Aorta (tissue), 5 donors: ENCODE measurements around the gene GPR135. TPM values are rescaled to one million over a fixed set of nuclear protein-coding genes. Genes with fewer than 3 reads are reported as not detected.

Source experiments
- ATAC-seq: fragments of 200-7000 bp; cut with Tn5 transposase; one replicate; pipeline ENCODE4 v1.9.1; 2022; ENCODE audit warnings: moderate library complexity; ENCODE audit not compliant: low FRiP score
- DNase-seq, 2 donors: peaks; one replicate each; pipeline ENCODE4 v3.0.0-alpha.2; 2020
- H3K27ac ChIP-seq, 2 donors: one replicate each; pipeline ENCODE4 v1.5.1; 2013; ENCODE audit warnings: low read length in 2 of 2, mild to moderate bottlenecking in 2 of 2, moderate library complexity in 2 of 2, control low read depth in 1 of 2, inconsistent platforms in 1 of 2, low read depth in 1 of 2
- H3K27me3 ChIP-seq, 2 donors: one replicate each; pipeline ENCODE4 v1.6.1; 2013; ENCODE audit warnings: control low read depth in 1 of 2, low read length in 1 of 2, mild to moderate bottlenecking in 1 of 2, moderate library complexity in 1 of 2; ENCODE audit not compliant: insufficient read depth in 2 of 2, control insufficient read depth in 1 of 2
- H3K36me3 ChIP-seq, 2 donors: one replicate each; pipeline ENCODE4 v1.6.1; 2013; ENCODE audit warnings: control low read depth in 1 of 2, low read length in 1 of 2, mild to moderate bottlenecking in 1 of 2; ENCODE audit not compliant: insufficient read depth in 2 of 2, control insufficient read depth in 1 of 2
- H3K4me1 ChIP-seq, 2 donors: one replicate each; pipeline ENCODE4 v1.6.1; 2013; ENCODE audit warnings: low read length in 2 of 2, control low read depth in 1 of 2, mild to moderate bottlenecking in 1 of 2, moderate library complexity in 1 of 2; ENCODE audit not compliant: insufficient read depth in 2 of 2, control insufficient read depth in 1 of 2
- H3K4me3 ChIP-seq, 2 donors: one replicate each; pipeline ENCODE4 v1.5.1; 2013; ENCODE audit warnings: low read length in 2 of 2, control low read depth in 1 of 2, mild to moderate bottlenecking in 1 of 2
- H3K9me3 ChIP-seq: one replicate; pipeline ENCODE4 v1.6.1; 2013; ENCODE audit warnings: mild to moderate bottlenecking, low read length; ENCODE audit not compliant: control insufficient read depth
- WGBS, 2 donors: extraction: QIAGEN DNeasy Blood & Tissue Kit; methylation state at CpG; one replicate each; pipeline ENCODE4 v1.1.7; 2013; 5-methylcytosine and 5-hydroxymethylcytosine counted together
- intact Hi-C, 2 donors: fragments of 100-400 bp; cut with DNase I; formaldehyde crosslinking; loops; one replicate each; pipeline versions ENCODE4 v1.14.2 to v1.15.0; 2022
- polyA plus RNA-seq, 2 donors: library from polyadenylated mRNA; stranded (reverse); fragments of 200-250 nt; gene quantifications; one replicate each; pipeline ENCODE4 v1.2.3, GENCODE V29; 2013
- total RNA-seq, 2 donors: library from RNA; stranded (reverse); fragmentation: NEBNext Ultra II Directional; extraction: Animal tissue kit (Norgen Biotek cat#: 25700); gene quantifications; one replicate each; pipeline ENCODE4 v1.2.1, GENCODE V29; 2021
- donor health status: healthy with polysubstance abuse.
- donor health status: Bipolar disorder and iron deficiency.
- donor health status: DM: no; HTN: no; CAD: no.
- donor health status: DM: no; HTN: no; CAD: no.
- donor health status: DM: yes; HTN: yes; CAD: no.

Gene GPR135
- total and polyA plus RNA-seq, 4 donors = 0.50 to 9.0 (median 5.6) TPM

DNA sequence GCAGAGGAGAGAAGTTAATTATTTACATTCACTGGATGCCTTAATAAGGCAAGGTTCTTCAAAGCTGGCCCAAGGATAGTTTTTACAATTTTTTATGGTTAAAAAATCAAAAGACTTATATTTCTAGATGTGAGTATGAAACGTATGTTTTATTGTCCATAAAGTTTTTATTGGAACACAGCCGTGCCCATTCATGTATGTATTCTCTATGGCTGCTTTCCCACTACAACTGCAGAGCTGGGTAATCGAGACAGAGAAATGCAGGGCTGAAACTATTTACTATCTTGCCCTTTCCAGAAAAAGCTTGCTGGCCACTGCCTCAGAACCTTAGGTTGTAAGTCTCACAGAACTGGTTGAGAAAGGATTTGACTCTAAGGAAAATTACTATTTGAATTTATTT lies 35.6 kb upstream of the GPR135 start:
- Histone ChIP-seq H3K36me3 (peaks cover 4 to 6% of the 10 kb centered on the region in 2 donors), H3K9me3 (no peaks in the 10 kb centered on the region), H3K27me3 (no peaks in the 10 kb centered on the region), H3K4me1 (no peaks in the 10 kb centered on the region), H3K4me3 (no peak overlapping the region), H3K27ac (no peak overlapping the region)
- intact Hi-C loops = loop anchor here (10.0 kb wide), 2 partner anchors 74 to 194 kb away; partner anchors contain the start of gene CCDC175 (in 1 of the 2)
- WGBS, 2 donors = 24 to 30% methylated on average over 3 of the region's 3 CpGs
- DNase-seq (no peak), ATAC-seq (no peak)

DNA sequence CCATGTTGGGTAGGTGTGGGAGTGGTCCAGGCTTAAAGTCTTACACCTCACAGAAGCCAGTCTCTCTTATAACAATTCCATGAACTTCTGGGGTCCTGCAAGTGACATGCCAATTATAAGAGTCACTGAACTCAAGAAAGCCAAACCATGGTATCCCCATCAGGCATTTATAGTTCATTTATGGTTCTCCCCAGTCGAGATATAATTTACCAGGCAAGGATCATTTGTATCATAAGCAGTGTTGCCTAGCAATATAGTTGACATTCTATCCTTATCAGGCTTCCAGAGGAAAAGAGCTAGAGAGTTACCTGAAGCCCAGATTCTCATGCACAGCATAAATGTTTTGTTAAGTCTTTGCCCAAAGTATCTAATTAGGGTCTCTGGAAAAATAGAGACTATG lies 27.2 kb upstream of the GPR135 start:
- H3K27me3 ChIP-seq = no peaks in the 10 kb centered on the region
- no peak overlapping the region for H3K27ac ChIP-seq
- ATAC-seq (no peak), DNase-seq (no peak)
- no peaks in the 10 kb centered on the region for H3K9me3 ChIP-seq
- no peak overlapping the region for H3K4me3 ChIP-seq
- peaks cover 3% of the 10 kb centered on the region in 2 donors for H3K4me1 ChIP-seq
- intact Hi-C loops = no loop called here
- H3K36me3 ChIP-seq = peaks cover 9 to 12% of the 10 kb centered on the region in 2 donors
- WGBS, 2 donors = 63 to 65% methylated on average over 1 of the region's 1 CpG

DNA sequence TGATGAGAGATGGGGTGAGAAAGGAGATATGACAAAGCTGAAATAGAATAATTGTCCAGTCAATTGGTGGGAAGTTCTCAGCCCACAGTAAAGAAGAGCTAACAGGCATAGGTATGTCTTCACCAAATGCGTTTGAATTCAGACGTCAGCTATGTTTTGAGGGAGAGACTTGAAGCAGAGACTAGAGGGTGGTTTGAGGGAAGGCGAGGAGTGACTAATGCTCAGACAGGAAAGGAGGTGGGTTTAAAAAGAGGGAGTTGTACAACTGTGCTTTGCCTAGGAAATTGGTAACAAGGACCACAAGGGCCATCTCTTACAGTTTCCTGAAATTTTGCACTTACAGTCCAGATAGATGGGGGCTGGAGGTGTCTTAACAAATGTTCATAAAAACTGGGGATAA lies 25.6 kb upstream of the GPR135 start:
- 88 to 93% methylated on average over 3 of the region's 3 CpGs for WGBS, 2 donors
- peaks cover 9 to 12% of the 10 kb centered on the region in 2 donors for H3K36me3 ChIP-seq
- intact Hi-C loops = no loop called here

DNA sequence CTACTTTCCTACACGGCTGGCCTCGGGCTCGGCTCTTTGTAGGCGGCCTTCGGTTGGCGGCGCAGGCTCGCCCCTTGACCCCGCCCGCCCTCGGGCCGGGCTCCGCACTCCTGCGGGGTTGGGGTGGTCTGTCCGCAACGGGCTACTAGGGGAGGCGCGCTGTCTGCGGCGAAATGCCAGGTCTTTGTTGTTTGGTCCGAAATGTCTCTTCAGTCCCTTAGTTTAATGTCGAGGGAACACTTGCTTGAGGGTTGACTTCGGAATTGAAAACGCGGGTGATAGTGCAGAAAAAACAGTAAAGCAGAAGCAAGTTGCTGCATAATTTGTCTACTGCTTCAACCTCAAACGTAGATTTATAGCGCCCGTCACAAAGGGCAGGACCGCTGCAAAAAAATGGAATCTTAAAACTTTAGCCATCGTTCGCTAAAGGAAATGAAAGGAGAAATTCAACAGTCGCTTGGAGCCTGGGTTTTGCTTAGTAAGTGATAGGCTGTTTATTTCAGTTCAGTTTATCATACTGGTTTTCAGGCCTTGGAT lies 19.5 kb upstream of the GPR135 start:
- no peak for DNase-seq
- H3K27ac ChIP-seq = peak overlapping the region in 1 of 2 donors; percentile 86
- intact Hi-C loops = loop anchor here (5.0 to 10.0 kb wide), 2 partner anchors 193 to 200 kb away; no protein-coding TSS in a partner anchor
- peak overlapping the region; percentile 16 to 73 for H3K4me3 ChIP-seq
- peaks cover 0 to 3% of the 10 kb centered on the region in 2 donors for H3K36me3 ChIP-seq
- H3K27me3 ChIP-seq = no peaks in the 10 kb centered on the region
- peak; percentile 80 for ATAC-seq
- WGBS, 2 donors = 0% methylated on average over 32 of the region's 32 CpGs
- H3K4me1 ChIP-seq = peaks cover 0 to 2% of the 10 kb centered on the region in 2 donors
- H3K9me3 ChIP-seq = no peaks in the 10 kb centered on the region

More for the DNA sequence above, 25.6 kb upstream of the GPR135 start:
- DNase-seq (no peak), ATAC-seq (no peak)
- peaks cover 3% of the 10 kb centered on the region in 2 donors for H3K4me1 ChIP-seq
- H3K4me3 ChIP-seq = no peak overlapping the region
- H3K27me3 ChIP-seq = no peaks in the 10 kb centered on the region
- H3K27ac ChIP-seq = no peak overlapping the region
- no peaks in the 10 kb centered on the region for H3K9me3 ChIP-seq

DNA sequence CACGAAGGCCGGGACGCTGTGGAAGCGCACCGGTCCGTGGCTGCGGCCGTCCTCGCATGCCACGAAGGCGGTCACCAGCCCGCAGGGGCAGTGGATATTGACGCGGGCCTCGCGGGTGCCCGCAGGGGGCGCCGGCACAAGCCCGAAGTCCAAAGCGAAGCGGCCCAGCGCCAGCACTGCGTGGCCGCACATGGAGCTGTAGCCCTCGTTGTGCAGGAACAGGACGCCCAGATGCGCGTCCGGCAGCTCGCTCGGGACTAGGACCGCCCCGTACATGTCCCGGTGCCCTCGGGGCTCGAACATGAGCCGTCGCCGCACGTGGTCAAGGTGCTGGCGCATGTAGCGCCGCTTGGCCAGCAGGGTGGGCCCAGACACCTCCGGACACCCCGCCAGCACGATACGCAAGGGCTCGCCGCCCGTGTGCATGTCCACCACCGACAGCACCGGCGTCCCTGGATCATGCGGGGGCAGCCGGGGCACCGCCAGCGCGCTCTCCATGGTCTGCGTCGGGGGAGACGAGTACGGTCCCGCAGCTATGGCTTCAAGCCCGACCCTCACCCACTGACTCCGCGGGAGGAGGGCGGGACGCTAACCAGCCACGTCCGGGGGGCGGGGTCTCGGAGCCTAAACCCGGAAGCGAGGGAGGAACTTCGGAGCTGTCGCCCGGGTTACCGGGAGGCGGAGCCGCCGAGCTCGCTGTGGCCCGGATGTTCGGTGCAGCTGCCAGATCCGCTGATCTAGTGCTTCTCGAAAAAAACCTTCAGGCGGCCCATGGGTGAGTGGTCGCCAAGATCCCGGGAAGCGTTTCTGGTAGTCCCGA lies 18.8 kb upstream of the GPR135 start, which contains the start of the genes JKAMP and L3HYPDH:
Gene JKAMP (plus strand): TSS at position 699 of the 820 bp plus-strand sequence. CDS start 73 bp downstream, at position 772.
Gene L3HYPDH (minus strand): TSS at position 590 of the 820 bp plus-strand sequence. CDS start 92 bp downstream, at position 498.
- intact Hi-C loops = loop anchor here (5.0 to 10.0 kb wide), 2 partner anchors 193 to 201 kb away; no protein-coding TSS in a partner anchor
- H3K4me1 ChIP-seq = peaks cover 0 to 2% of the 10 kb centered on the region in 2 donors
- H3K27me3 ChIP-seq = no peaks in the 10 kb centered on the region
- H3K27ac ChIP-seq = peak within 1 kb of the TSS; percentile 38 to 86
- 0% methylated on average over 87 to 92 of the region's 92 CpGs for WGBS, 2 donors
- H3K36me3 ChIP-seq = no peaks in the 10 kb centered on the region
- ATAC-seq = peak; percentile 98
- no peaks in the 10 kb centered on the region for H3K9me3 ChIP-seq
- H3K4me3 ChIP-seq = peak within 1 kb of the TSS; percentile 16 to 73
- peak; percentile 99 for DNase-seq

DNA sequence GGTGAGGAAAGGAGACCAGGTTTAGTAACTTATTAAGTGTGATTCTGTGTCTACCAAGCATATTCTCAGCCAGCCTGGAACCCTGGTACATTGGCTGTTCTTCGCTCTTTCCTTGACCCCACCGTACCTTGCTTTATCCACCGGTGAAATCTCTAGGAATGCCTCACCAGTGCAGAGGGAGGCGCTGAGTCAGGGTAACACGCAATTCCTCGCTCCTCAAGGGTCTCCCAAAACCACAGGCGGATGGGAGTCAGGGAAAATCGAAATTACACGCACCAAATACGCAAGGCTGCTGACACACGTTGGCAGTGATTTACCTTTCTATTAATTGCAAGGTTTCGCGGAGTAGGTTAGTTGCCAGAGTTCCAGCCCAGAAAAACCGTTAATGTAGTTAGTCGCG lies 18.2 kb upstream of the GPR135 start:
- Histone ChIP-seq H3K4me3 (peak overlapping the region; percentile 16 to 73), H3K27ac (peak overlapping the region; percentile 0 to 65), H3K36me3 (no peaks in the 10 kb centered on the region), H3K4me1 (no peaks in the 10 kb centered on the region), H3K27me3 (no peaks in the 10 kb centered on the region), H3K9me3 (no peaks in the 10 kb centered on the region)
- intact Hi-C loops = loop anchor here (5.0 to 10.0 kb wide), 2 partner anchors 194 to 201 kb away; no protein-coding TSS in a partner anchor
- ATAC-seq = no peak
- WGBS, 2 donors = 1 to 2% methylated on average over 16 of the region's 16 CpGs
- DNase-seq = peak in 1 of 2 donors; percentile 73

DNA sequence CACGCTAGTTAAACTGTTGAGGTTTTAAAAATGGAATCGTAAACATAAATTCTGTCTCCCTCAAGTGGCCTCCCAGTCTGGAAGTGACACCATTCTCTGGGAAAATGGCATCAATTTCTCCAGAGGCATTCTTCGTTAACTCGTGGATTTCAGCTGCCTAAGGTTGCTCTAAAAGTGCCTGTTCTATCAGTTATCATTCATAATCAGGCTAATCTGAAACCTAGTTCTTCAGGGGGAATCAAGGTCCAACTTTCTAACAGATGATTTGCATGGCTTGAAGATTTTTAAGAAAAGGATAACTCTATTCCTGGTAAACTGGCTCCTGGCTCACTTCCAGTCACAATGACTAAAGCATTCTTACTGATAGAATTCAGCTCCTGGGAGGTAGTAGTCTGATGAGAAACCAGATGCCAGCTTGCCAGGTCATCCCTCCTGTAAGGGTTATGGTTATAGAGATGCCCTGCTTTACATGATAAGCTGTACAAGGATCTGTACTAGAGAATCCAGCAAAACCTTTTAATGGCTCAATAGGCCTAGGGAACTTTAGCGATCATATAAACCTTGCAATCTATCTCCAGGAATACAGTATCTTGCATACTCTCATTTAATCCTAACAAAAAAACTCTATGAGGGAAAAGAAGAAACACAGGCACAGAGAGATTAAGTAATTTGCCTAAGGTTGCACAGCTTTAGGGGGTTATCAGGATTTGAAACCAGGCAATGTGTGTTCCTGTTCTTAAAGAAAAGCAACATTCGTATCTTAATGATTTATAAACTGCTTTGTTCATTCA lies 17.6 kb upstream of the GPR135 start:
- 11 to 12% methylated on average over 6 of the region's 6 CpGs for WGBS, 2 donors
- no peak for ATAC-seq

More for the DNA sequence above, 17.6 kb upstream of the GPR135 start:
- intact Hi-C loops = loop anchor here (5.0 to 10.0 kb wide), 2 partner anchors 195 to 202 kb away; no protein-coding TSS in a partner anchor
- DNase-seq = peak in 1 of 2 donors; percentile 54
- H3K9me3 ChIP-seq = no peaks in the 10 kb centered on the region
- H3K4me3 ChIP-seq = peak overlapping the region; percentile 16 to 73
- H3K27me3 ChIP-seq = no peaks in the 10 kb centered on the region
- no peaks in the 10 kb centered on the region for H3K4me1 ChIP-seq
- peak overlapping the region; percentile 61 to 89 for H3K27ac ChIP-seq
- no peaks in the 10 kb centered on the region for H3K36me3 ChIP-seq
